ENCODE results near the gene TXLNA.

TXLNA gene

DNA sequence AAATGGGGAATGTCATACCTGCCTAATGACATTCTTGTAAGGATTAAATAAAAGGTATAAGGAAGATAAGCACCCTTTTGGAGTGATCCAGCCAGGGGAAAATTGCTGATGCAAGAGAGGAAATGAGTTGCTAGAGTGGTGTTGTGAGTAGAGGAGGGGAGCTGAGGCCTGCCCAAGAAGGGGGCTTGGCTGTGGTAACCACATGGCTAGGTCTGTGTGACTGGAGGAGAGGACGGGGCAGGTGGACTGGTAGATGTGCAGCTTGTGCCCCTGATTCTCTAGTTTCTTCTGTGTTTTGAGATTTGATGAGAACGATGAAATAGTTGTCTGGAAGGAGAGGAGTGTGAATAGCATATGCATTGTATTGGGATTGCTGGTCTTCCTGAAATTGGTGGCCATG lies 6.6 kb downstream of the TXLNA start:
- DNase-seq = no peak

DNA sequence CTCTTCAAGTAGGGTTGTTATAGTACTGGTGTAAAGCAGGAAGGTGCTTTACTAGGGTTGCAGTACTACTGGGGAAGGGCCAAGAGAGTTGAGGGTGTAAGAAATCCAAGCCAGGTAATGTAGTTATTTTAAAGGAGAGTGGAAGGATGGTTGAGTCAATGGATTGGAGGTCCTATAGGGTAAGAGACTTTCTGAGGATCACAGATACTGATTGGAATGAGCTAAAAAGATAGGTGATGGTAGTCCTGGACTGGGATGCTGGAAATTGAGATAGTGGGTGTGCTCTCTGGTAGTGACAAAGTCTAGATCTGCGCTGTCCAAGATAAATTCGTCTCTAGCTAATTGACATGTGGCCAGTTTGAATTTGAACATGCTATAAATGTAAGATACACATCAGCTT lies 7.0 kb downstream of the TXLNA start:
- DNase-seq = no peak

DNA sequence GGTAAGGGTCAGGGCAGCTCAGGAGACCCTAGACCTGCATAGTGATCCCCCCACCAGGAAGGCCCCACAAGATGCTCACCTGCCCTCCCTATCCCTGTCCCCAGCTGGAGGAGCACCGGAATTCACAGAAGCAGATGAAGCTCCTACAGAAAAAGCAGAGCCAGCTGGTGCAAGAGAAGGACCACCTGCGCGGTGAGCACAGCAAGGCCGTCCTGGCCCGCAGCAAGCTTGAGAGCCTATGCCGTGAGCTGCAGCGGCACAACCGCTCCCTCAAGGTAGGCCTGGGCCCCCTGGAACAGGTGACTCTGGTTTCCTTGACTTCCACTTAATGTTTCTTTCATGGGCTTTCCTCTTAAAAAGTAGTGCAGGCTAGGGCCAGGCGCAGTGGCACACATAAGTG lies 8.4 kb downstream of the TXLNA start:
- no peak for DNase-seq

DNA sequence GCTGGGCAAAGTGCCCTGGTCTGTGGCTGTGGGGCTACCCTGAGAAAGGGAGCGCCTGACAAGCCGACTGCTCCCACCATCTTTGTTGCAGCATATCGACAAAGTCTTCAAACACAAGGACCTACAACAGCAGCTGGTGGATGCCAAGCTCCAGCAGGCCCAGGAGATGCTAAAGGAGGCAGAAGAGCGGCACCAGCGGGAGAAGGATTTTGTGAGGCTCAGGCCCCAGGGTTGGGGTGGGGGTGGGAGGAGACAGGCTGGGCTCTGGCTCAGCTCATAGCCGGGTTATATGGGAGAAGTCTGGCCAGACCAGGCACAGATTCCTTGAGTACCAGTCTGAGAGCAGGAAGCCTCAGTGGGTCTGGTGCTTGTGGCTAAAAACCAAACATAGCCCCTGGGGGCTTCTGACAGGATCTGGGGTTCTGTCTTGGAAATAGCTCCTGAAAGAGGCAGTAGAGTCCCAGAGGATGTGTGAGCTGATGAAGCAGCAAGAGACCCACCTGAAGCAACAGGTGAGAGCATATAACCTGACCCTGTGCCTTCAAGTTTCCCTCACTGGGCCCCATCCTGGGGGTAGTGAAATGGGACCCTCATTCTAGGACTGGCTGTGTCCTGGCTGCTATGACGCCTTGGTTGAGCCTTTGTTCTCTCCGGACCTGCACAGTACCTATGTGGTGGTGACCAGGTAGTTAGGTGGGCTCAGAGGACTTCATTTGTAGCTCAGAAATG lies 12.9 kb downstream of the TXLNA start:
- no peak for DNase-seq

DNA sequence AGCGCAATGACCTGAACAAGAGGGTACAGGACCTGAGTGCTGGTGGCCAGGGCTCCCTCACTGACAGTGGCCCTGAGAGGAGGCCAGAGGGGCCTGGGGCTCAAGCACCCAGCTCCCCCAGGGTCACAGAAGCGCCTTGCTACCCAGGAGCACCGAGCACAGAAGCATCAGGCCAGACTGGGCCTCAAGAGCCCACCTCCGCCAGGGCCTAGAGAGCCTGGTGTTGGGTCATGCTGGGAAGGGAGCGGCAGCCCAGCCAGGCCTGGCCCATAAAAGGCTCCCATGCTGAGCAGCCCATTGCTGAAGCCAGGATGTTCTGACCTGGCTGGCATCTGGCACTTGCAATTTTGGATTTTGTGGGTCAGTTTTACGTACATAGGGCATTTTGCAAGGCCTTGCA lies 15.5 kb downstream of the TXLNA start:
- DNase-seq = no peak

DNA sequence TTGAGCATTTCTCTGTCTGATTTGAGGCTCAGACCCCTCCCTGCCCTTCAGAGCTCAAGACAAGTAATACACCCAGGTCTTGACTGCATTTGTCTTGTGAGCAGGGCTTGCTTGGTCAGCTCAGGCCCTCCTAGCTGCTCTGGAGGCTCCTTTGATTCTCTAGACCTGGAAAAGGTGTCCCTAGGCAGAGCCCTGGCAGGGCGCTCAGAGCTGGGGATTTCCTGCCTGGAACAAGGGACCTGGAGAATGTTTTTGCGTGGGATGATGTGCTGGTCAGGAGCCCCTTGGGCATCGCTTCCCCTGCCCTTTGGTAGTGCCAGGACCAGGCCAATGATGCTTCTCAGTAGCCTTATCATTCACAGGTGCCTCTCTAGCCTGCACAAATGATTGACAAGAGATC lies 16.1 kb downstream of the TXLNA start:
- DNase-seq = no peak

DNA sequence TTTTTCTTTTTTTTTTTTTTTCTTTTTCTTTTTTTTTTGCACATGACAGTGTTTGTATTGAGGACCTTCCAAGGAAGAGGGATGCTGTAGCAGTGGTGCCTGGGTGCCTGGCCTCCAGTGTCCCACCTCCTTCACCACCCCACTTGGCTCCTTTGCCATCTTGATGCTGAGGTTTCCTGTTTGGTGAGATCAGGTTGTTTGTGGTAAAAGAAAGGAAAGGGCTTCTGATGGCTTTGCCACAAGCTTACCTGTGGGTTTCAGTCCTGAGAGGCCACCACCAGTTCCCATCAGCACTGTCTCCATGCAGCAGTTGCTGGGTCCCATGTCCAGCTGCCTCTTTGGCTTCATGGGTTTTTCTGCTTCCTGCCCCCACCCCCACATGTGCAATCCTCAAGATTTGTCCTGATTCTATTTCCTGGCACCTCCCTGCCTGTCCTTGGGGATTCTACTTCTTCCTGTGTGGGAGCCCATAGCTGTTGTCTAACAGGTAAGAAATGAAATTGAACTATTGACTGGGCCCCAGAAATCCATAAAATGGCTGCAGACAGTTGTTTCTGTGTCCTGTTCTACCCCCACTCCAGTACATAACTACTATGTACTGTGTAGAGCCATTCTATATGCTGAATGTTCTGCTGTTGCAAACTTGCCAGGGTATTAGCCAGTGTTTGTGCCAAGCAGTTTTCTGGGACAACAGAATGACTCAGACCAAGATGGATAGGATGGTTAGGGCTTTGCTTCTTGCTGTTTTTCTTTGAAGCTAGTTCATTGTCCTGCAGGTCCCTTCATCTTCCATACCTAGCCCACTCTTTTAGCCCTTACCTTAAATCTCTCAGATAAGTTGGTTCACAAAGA lies 16.7 kb downstream of the TXLNA start:
- DNase-seq = peak in 2 of 6 experiments; percentile 7 to 13

DNA sequence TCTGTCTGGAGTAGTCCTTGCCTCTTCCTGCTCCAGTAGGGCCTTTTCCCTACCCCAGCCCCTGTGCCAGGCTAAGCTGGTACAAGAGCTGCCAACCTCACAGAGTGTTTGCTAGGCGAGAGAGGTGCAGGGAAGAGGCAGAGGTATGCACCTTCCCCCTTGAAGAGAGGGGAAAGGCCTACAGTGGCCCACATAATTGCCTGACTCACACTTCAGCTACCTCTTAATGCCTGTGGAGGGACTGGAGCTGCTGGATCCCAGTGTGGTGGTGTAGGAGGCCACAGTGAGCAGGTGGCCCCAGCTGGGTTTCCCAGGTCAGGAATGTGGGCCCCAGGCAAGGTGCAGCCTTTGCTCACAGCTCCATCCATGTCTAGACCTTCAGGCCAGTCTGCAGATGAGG lies 17.6 kb downstream of the TXLNA start:
- no peak for DNase-seq

DNA sequence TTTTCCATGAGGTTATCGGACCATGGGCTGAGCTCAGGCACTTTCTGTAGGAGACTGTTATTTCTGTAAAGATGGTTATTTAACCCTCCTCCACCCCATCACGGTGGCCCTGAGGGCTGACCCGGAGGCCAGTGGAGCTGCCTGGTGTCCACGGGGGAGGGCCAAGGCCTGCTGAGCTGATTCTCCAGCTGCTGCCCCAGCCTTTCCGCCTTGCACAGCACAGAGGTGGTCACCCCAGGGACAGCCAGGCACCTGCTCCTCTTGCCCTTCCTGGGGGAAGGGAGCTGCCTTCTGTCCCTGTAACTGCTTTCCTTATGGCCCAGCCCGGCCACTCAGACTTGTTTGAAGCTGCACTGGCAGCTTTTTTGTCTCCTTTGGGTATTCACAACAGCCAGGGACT lies 18.4 kb downstream of the TXLNA start:
- DNase-seq = no peak

DNA sequence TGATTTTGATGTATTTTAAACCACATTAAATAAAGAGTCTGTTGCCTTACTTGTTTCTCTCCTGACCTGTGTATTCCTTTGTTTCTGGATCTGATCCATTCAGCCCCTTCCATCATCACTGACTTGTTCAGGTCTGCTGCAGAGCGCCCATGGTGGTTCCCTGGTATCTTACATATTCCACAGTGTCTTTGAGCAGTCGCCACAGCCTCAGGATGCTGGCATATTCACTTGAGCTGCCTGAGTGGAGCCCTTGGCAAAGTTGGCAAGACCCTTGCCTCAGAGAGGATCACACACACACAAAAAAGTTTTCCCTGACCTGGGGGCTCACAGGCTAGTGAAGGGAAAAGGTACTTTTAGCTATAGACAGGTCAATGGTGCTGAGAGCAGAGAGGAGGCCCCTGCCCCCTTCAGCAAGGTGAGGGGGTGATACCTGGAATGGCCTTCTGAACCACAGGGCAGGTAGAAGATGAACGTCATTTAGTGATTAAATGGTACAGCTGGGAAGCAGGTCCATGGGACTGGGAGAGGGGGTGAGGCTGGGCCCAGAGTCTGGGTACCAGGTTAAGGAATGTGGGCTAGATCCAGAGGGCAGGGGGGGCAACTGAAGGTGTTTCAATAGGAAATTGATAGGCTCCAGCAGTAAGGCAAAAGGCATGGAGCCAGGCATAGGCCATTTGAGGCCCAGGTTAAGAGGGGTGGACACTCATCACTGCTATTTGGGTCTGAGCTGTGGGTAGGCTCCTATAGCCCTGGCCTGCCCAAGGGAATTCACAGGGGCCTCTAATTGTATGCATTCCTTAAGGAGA lies 19.0 kb downstream of the TXLNA start:
- no peak for DNase-seq

DNA sequence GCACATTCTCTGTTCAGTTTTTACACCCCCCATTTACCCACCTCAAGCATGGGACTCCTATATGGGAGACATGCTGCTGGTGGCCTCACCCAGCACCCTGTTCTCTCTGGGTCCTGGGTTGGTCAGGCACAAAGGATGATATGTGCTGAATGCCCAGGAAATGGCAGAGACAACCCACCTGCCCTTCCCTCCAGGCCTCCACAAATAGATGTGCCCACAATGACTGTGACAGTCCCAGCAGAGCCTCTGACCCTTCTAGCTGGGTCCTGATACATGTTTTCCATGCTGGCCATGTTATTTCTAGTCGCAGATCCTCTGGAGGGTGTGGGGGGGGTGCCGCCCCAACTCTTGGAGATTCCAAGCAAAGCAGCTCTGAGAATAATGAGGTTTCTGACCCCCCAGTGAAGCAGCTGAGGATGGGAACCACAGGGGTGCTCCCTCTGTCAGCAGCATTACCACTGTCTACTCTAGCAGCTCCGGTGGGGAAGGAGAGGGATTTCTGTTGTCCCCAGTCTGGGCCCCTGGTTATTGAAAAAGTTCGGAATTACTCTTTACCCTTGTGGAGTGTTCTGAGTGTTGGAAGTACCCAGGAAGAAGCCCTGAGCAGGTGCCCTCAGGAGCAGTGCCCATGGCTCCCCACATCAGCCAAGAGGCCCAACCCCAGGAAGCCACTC lies 19.7 kb downstream of the TXLNA start:
- DNase-seq = no peak

DNA sequence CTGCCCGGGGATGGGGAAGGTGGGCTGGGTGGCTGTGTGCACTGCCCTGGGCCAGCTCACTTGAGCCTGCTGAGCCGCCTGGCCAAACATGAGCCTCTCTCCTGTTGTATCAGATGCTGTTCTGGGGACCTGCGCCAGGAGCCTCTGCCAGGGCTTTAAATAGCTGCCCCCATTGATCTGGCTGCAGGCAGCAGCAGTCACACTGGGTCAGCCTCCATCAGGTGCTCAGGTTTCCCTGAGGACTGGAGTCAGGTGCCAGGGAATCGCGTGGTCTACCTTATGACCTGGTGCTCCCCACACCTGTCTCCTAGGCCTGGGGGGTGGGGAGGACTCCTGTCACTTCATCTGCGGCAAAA lies 20.2 kb downstream of the TXLNA start:
- no peak for DNase-seq

DNA sequence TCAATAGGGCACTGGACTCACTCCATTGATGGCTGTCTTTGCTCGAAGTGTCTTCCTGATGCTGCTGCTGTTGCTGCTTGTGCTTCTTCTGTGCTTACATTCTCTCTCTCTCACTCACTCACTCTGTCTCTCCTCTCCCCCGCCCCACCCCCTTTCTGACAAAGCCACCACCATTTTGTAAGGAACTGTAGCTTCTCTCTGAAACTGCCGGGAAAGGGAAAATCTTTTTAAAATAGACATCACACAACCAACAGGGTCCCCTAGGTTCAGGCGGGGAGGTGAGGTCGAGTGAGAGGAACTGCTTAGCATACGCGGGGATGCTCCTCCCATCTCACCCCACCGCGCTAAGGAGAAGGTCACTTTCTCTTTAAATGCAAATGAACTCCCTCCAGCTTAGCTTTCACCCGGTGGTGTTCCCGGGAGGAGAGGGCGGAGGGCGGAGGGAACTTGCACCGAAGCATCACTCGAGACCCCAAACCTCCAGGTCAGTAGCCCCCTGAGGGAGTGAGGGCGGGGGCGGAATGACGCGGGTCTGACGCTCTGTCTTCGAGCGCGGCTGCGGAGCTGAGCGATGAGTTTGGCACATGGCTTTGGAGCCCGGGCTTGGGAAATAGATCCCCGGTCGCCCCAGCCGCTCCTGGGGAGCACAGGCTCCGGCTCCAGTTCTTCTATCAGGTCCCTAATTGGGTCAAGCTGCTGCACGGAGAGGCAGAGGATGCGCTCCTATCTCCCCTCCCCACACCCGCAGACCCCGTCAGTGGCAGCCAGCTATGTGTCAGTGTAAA lies 20.9 kb downstream of the TXLNA start, which contains the start of gene CCDC28B:
Gene CCDC28B (plus strand): TSS at position 370 of the 785 bp plus-strand sequence. CDS start 1,341 bp downstream, outside the sequence.
- DNase-seq = peak; percentile 46 to 80 (median 64)

DNA sequence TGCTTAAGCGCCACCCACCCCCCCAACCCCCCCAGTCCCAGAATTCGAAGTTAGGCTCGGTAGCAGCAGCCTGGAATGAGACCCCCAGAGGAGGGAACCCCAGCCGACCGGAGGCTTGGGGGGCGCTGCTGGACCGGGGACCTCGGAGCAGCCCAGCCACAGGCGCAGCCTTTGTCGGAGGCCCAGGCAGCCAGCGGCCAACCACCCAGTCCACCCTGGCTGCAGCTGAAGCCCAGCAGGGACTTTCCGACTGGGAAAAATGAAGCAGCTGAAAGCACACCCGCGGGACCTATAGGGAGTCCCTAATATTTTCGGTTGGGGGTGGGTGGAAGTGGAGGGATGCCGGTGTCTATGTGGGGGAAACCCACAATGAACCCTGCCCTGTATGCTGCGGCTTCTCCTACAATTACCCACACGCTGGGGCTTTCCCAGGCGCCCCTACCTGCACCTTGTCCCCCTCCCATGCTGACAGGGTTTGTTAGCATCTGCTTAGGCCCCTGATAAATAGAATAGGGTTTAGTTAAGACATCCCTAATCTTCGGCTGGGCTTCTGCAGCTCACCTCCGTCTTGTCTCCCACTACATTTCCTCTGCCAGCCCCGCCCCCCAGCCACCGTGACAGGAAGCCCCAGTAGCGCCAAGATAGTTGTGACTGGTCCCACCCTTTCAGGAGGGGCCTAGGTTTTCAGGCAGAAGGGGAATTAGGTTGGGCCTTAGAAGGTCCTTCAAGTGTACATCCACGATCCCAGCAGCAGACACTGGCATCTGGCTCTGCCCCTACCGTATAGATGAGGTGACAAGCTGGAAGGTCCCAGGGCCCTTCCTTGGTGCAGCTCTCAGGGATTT lies 21.8 kb downstream of the TXLNA start:
- peak; percentile 66 to 80 (median 76) for DNase-seq

DNA sequence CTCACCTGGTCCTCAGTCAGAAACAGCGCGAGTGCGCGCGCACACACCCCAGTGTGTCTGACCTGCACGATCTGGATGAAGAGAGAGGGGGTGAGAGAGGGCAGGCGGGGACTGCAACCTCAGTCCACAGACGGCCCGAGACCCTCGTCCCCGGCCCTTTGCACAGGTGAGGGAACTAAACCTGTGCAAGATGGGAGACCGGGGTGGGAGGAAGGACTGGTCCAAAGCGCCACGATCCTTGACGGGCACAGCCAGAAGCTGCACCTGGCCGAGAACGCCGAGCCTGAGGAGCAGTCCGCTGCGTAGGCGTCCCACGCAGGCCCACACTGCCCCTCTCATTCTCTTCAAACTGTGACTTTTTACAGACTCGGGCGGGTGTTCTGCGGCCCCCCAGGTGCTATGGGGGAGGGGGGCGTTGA lies 25.5 kb downstream of the TXLNA start:
- no peak for DNase-seq

DNA sequence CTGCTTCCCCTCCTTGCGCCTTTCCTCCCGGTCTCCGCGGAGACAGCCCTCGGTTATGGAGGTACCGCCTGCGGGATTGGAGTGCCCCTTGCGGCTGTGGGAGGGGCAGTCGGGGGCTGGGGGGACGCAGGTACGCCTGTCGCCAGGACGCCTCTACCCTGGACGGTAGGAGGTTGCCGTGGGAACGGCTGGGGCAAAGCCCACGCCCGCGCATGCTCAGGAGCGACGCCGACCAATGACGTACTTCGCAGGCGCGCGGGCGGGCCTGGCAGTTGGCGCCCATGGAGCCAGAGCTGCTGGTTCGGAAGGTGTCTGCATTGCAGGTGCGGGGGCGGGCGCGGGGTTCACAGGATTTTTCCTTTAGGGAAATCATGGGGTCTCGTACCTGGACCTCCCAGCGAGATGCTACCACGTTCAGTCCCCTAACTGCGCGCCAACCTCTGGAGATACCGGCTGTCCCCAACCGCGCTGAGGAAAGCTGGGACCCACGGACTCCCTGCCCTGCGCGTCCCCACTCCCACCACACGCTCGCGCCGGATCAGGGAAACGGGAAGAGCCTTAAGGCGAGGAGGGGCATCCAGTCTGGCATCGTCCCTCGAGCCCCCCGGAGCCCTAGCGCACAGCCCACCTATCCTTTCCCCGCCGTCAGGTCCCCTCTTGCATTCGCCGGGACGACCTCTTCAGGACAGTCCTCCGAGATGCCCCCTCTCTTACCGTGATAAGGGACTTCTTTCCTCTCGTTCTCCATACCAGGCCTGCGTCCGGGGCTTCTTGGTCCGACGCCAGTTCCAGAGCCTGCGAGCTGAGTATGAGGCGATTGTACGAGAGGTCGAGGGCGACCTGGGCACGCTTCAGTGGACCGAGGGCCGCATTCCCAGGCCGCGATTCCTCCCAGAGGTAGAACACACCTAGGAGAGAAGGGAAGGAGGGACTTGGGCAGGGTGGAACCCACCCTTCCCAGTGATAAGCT lies 26.2 kb downstream of the TXLNA start, which contains the start of gene IQCC:
Gene IQCC (plus strand): TSS at position 271 of the 970 bp plus-strand sequence. CDS start 11 bp downstream, at position 282.
- DNase-seq = peak; percentile 69 to 84 (median 82)

DNA sequence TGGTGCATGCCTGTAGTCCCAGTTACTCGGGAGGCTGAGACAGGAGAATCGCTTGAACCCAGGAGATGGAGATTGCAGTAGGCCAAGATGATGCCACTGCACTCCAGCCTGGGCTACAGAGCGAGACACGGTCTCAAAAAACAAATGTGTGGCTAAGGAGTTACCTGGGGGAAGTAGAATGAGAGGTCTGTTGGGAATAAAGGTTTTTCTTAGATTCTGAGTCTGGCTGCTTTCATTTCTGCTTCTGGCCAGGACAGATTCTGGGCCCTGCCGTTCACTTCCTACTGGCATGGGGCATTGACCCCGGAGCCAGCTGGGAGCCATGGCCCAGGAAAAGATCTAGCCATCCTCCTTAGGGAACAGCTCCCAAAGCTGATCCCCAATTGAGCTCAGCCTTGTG lies 29.0 kb downstream of the TXLNA start:
- DNase-seq = no peak

DNA sequence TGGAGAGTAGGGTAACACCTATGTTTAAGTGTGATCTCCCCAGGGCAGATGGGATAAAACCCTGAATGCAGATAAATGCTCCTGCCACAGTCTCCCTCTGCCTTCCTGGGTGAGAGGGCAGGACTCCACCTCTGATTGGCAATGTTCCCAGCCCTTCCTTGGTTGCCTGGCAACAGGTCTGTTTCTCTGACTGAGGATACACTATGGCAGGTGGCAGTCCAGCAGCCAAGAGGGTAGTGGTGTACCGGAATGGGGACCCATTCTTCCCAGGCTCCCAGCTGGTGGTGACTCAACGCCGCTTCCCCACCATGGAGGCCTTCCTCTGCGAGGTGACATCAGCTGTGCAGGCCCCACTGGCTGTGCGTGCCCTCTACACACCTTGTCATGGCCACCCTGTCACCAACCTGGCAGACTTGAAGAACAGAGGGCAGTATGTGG lies 29.4 kb downstream of the TXLNA start, which contains the start of gene DCDC2B:
Gene DCDC2B (plus strand): TSS at position 199 of the 438 bp plus-strand sequence. CDS start 5 bp downstream, at position 204.
- DNase-seq = no peak
